NCI-H1436 treated with DMSO at 0.1 percent for 48 hours (cell line): ENCODE results near the gene PHF1.
"Not testable (repeated sequence)": the region's sequence is repeated elsewhere in the genome, so short reads cannot be mapped to it uniquely, and the experiment has no call there.

Experiments
- DNase-seq: peaks from one replicate; lab custom pipeline; 2025; lab: John Stamatoyannopoulos, UW

PHF1 gene

DNA sequence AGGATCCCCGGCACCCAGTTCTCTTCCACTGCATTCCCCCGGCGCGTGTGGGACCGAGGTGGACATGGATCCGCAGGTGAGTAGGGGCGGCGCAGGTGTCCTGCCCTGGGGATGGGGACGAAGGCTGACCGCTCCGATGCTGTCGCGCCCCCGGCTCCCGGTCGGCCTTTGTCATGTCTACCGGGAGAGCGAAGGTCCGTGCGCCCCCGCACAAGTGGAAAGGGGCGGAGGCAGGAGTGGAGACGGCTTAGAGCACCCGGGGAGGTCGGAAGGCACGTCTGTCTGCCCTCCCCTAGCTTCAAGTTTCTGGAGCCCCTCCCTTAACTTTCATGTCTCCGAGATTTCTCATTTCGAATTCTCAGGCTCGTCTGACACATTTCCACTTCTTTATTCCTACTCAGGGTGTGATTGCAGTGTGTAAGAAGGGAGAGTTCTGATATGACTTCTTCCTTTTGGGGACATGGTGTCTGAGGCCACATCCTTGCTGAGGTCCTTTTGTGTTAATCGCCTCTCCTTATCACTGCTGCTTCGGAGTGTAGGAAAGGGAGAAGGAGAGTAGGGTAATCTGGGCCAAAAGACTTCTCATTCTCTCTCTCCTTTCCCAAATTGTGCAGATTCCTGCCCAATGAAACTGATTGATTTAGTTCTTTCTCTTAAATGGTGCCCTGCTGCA is 18.8 kb upstream of the PHF1 start:
- DNase-seq, result no peak

DNA sequence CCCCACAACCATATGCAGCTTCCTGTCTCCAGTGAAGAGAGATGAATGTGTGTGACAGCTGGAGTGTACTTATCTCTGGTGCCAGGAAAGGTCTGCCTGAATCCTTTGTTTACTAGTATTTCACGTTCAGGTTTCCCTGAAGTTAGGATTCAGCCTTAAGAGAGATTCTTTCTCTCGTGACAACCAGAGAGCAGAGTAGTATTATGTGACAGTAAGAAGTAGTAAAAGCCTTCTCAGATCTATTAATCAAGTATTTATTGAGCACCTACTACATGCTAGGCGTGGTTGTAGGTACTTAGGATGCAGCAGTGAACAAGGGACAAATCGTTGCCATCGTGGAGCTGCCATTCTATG is 18.2 kb upstream of the PHF1 start:
- DNase-seq, result no peak

DNA sequence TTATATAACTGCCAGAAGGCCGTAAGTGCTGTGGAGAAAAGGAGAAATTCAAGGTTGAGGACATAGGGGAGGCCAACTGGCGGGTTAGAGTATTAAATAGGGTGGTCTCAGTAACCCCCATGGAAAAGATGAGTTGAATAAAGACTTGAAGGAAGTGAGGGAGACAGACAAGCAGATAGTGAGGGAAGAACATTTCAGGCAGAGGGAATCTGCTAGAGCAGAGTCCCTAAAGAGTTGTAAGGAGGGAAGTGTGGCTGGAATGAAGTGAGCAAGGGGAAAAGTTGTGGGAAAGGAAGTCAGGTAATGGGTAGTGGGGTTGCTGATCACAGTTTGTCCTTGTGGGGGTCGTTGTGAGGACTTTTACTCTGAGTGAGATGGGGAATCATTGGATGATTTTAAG is 17.8 kb upstream of the PHF1 start:
- no peak for DNase-seq

DNA sequence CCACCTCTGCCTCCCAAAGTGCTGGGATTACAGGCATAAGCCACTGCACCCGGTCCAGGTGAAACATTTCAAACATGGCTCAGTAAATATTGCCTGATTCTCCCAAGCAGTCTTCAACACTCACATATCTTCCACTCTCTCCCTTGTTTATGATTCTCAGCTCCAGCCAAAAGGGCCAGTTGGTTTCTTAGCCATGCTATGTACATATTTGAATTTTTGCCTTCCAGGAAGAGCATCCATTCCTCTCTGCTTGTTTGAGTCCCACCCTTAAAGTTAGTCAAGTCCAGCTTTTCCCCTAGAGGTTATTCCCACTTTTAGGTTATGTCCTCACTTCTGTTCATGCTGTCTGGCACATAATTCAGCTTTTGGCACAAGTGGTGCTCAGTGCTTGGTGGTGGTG is 13.3 kb upstream of the PHF1 start:
- no peak for DNase-seq

DNA sequence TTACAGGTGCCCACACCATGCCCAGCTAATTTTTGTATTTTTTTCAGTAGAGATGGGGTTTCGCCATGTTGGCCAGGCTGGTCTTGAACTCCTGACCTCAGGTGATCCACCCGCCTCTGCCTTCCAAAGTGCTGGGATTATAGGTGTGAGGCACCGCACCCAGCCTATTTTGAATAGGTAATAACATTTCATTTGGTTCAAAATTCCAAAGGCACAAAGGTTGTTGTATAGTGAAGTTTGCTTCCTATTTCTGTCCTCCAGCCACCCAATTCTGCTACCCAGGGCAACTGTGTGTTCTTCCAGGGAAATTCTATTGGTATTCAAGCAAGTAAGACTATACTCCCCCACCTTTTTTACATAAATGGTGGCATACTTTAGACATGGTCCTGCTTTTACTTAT is 12.2 kb upstream of the PHF1 start:
- DNase-seq, result not testable (repeated sequence)

DNA sequence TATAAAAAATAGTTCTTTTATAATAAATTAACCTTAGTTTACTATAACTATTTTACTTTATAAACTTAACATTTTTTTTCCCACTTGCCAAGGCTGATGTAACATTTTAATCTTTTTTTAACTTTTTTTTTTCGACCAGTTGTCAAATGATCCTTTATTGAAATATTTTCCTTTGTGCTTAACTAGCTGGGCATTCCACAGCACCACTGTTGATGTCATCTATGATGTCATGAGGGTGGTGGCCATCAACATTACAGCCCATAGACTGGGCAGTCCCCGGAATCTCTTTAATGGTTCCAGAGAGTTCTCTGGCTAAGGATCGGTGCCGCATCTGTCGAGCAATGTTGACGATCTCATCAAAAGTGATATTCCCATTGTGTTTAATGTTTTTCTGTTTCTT is 10.9 kb upstream of the PHF1 start:
- not testable (repeated sequence) for DNase-seq

DNA sequence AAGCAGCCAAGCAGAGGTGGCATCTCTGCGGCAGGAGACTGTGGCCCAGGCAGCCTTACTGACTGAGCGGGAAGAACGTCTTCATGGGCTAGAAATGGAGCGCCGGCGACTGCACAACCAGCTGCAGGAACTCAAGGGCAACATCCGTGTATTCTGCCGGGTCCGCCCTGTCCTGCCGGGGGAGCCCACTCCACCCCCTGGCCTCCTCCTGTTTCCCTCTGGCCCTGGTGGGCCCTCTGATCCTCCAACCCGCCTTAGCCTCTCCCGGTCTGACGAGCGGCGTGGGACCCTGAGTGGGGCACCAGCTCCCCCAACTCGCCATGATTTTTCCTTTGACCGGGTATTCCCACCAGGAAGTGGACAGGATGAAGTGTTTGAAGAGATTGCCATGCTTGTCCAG is 5.9 kb upstream of the PHF1 start:
- no peak for DNase-seq

DNA sequence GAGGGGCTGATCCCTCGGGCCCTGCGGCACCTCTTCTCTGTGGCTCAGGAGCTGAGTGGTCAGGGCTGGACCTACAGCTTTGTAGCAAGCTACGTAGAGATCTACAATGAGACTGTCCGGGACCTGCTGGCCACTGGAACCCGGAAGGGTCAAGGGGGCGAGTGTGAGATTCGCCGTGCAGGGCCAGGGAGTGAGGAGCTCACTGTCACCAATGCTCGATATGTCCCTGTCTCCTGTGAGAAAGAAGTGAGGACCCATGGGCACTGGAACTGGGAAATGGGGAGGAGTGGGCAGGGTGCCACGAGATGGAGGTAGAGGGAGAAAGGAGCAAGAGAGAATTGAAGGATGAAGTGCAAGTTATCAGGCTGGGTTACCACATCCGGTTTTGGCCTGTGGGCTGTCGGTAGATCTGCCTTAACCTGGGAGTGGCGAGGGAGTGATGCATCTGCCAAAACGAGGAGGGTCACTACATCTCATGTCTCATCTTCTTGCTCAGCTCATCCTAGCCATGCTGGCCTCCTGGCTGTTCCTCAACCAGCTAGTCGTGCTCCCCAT is 5.4 kb upstream of the PHF1 start:
- DNase-seq, result no peak

DNA sequence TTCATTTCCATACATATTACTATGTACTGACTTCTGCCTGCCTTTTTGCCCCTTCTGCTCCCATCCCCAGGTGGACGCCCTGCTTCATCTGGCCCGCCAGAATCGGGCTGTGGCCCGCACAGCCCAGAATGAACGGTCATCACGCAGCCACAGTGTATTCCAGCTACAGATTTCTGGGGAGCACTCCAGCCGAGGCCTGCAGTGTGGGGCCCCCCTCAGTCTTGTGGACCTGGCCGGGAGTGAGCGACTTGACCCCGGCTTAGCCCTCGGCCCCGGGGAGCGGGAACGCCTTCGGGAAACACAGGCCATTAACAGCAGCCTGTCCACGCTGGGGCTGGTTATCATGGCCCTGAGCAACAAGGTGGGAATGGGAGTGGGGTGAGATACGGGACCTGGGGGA is 4.7 kb upstream of the PHF1 start:
- DNase-seq, result no peak

DNA sequence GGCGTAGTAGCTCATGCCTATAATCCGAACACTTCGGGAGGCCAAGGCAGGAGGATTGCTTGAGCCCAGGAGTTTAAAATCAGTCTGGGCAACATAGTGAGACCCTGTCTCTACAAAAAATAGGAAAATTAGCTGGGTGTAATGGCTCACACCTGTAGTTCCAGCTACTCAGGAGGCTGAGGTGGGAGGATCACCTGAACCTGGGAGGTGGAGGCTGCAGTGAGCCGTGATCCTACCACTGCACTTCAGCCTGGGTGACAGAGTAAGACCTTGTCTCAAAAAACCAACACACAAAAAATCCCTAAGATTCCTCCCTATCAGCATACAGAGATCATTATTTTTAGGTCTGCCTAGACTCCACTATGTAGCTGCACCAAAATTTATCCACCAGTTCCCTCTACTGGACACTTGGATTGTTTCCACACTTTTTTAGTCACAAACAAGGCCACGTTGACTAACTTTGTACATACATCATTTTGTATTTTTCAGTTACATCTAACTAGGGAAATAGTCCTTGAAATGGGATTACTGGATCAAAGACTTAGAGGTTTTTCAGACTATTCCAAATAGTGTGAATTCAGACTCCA is 3.6 kb upstream of the PHF1 start:
- DNase-seq, result no peak

DNA sequence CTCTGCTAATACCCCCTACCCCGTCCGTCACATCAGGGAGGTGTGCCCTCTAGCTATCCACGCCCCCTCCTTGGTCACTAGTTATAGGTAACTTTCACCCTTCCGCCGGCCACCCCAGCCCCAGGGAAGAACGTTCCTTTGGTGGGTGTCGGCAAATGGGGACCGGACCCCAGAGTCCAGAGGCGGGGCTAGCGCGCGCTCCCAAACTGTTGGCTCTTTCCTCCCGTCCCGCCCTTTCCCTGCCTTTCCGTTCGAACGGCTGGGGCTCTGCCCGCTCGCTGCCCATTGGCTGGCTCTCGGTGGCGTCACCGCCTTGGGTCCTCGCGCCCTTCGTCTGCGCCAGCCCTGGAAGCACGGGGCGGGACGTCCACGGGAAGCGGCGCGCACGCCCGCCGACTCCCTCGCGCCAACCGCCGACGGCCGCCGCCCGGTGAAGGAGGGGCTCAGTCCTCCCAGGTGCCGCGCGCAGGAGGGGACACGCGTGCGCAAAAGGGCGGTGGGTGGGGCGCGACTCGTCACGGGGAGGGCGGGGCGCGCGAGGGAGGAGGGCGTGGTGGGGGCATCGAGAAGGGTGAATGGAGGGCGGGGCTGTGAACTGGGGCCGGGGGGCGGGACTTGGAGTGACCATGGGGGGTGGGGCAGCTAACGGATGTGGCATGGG is 634 bp upstream of the PHF1 start:
- DNase-seq, result peak; percentile 78

DNA sequence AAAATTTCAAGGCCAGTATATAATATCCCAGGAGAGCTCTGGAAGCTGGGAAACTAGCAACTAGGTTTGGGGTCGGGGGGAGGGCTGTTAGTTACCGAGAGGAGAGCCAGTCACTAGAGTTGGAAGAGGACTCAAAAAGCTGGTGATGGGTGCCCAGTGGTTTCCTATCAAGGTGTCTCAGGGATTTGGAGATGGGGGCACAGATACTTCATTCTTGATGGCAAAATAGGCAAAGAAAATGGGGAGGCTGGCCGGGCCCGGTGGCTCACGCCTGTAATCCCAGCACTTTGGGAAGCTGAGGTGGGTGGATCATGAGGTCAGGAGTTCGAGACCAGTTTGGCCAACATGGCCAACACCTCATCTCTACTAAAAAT is 805 bp downstream of the PHF1 start:
- no peak for DNase-seq

DNA sequence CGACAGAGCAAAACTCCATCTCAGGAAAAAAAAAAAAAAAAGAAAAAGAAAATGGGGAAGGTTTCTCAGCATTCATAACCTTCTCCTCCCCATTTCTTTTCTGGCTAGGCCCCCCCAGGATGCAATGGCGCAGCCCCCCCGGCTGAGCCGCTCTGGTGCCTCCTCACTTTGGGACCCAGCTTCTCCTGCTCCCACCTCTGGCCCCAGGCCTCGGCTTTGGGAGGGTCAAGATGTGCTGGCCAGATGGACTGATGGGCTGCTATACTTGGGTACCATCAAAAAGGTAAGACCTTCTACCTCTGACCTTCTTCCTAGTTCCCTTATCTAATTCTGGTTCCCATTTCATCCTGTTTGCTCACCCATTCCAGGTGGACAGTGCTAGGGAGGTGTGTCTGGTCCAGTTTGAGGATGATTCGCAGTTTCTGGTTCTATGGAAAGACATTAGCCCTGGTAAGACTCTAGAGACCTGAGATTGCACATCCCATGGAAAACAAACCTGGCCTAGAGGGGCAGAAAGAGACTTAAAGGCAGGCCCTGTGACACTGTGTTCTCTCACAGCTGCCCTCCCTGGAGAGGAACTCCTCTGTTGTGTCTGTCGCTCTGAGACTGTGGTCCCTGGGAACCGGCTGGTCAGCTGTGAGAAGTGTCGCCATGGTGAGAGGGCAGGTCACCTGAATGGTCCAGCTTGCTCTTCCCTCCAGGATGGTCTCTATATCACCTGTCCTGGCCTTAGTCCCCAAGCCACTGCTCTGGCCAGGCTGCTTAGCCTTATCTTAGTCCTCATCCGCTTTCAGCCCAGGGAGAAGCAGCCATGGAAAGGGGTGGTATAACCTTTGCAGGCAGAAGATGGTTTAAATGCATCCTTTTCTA is 1.6 kb downstream of the PHF1 start:
- no peak for DNase-seq

DNA sequence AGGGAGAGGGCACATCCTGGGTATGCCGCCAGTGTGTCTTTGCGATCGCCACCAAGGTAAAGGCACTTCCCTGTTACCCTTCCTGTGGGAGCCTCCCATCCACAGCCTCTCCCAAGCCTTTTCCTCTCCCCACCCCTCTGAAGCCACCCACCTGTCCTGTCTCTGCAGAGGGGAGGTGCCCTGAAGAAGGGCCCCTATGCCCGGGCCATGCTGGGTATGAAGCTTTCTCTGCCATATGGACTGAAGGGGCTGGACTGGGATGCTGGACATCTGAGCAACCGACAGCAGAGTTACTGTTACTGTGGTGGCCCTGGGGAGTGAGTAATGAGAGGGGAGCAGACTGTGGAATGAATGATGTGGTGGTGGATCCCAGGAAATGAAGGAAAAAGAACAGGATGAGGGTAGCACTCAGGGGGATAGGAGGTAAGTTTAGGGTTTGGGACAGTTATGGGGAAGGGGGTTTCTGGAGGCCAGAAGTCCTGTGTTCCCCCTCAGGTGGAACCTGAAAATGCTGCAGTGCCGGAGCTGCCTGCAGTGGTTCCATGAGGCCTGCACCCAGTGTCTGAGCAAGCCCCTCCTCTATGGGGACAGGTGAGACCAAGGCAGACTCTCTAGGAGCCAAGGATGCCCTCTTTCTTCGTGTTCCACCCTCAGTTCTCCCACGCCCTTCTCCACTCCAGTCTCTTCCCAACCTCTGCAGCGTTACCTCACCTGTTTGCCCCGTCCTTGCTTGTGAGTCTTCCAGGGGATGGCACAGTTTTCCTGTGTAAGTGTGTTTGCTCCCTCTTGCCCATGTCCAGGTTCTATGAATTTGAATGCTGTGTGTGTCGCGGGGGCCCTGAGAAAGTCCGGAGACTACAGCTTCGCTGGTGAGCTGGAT is 2.7 kb downstream of the PHF1 start:
- DNase-seq, result no peak

DNA sequence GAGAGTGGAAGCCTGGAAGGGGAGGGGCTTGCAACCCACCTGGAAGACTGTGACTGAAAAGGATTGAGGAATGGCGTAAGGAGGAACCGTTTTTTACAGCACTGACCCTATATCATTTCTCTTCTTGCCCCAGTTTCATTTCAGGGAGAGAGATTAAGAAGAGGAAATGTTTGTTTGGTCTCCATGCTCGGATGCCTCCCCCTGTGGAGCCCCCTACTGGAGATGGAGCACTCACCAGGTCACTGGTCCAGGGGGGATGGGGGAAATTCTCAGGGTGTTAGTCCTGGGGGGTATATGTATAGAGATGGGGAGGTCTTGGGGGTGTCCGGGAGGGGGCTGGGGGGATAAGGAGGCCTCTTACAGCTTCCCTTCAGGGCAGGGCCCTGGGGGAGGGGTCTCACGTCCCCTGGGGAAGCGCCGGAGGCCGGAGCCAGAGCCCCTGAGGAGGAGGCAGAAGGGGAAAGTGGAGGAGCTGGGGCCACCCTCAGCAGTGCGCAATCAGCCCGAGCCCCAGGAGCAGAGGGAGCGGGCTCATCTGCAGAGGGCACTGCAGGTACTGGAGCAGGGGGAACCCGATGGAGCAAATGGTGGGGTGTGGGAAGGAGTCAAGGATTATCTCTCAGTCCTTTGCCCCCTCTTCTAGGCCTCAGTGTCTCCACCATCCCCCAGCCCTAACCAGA is 3.9 kb downstream of the PHF1 start:
- no peak for DNase-seq

DNA sequence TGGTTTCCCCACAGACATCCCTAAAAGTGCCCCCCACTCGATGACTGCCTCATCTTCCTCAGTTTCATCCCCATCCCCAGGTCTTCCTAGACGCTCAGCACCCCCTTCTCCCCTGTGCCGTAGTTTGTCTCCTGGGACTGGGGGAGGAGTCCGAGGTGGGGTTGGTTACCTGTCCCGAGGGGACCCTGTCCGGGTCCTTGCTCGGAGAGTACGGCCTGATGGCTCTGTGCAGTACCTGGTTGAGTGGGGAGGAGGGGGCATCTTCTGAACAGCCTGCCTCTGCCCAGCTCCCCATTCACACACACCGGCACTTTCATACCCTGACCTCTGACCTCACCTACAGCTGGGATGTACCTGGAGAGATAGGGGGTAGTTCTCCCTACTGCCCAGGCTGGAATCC is 5.0 kb downstream of the PHF1 start:
- DNase-seq, result no peak

DNA sequence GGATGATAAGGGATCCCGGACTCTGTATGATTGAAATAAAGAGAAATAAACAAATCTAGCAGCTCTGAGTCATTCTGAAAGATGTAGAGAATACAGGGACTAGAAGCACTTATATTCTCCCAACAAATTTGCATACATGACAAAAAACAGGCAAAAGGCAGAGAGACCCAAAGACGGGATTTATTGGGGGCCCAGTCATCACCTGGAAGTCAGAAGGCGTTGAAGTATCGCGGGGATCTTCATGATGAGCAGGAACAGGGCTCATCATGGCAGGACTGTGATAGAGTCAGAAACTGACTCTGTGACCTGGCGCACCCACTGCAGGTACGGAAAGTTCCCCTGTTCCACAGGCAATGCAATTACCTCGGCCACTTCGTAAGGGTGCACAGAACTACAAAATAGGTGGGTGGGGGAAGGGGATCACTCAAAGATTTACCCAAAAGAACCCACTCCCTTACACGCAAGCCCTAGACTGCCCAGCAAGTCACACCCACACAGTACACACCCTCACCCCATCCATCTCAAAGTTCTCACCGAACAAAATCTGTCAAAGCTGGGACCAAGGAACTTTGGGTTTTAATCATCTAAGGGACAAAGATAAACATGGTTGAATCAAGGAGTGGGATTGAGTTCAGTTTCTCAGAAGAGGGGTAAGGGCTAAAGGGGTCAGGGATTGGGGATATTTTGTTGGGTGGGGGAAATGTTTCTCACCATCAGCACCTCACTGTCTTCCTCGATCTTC is 5.7 kb downstream of the PHF1 start:
- no peak for DNase-seq

DNA sequence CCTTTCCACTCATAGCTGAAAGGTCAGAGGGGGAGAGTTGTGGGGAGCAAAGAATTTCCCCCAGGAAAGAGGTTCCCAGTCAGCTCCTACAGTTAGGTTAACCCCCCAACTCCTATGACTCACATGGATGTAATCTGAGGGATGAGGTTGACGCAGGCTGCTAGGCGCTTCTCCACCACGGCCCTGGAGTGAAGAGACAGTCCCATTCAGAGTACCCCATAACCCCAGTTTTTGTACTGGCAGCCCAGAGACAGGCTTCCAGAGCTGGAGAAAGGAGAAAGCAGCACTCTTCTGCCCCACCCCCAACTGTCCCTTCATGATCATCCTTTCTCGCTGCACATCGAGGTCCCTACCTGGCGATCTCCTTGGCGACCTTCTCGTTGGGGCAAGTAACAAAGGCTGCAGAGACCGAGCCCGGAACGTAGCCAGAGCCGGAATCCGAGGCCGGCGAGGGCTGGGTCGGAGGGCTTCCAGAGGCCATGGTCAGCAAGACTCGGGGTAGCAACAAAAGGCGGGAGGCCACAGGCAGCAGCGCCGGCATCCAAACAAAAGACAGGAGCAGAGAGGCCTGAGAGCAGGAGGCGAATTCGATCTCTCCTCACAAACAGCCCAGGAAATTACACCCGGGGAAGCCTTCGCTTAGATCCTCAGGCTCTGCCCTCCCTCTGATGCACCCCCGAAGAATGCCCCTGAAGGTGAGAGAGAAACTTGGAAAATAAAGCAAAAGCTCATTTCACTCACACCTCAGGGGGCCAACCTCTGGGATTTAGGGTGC is 6.5 kb downstream of the PHF1 start:
- DNase-seq, result no peak

DNA sequence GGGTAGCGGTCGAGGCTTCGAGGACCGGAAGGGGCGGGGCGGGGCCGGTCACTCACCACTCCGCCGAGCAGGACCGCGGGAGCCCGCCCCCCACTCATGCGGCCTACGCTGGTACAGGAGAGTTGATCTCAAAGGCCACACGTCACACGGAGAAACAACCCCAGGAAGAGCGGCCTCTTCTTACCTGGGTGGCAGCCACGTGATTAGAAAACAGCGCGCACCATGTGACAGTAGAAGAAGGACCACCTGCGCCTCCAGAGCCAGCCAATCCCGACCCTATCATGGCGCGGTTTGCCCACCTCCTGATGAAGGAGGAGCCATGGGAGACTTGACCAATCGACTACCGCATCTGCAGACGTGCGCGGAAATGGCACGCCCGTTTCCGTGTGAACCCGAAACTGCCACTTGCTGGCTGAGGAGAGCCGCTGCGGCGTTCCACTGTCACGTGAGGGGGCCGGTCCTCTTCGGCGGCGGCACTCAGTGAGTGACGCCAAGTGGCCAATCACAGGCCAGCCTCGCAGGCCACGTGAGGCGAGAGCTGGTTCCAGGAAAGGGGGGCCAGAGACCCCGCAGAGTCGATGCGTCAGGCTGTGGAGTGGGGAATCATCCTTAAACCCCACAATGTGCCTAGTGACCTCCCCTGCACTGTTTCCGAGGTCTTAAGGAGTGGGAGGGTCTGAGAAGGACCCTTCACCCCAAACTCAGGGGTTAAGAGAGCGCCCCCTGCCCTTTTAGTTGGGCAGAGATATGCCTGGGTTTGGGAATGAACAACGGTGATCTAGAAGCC is 7.3 kb downstream of the PHF1 start, which contains the start of gene CUTA:
Gene CUTA (minus strand): TSS at position 205 of the 787 bp plus-strand sequence. CDS start 107 bp downstream, at position 98.
- DNase-seq, result peak; percentile 97
